ENCODE data around the gene CTBP2.

The CTBP2 gene

DNA sequence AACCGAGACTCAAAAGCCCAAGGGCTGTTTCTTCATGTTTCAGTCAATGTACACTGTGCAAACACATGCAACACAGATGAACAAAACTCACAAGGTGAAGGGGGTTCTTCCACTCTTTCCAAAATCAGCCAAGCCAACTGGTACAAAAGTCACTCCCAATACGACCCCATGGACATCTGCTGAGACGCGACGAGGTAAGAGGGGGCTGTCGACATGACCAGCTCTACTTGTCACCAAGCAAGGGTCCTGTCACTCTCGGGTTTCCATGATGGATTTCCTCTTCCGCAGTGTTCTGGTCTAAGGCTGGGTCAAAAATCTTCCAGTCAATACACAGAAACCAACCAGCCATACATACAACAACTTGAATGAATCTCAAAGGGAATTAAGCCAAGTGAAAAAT is 37.8 kb downstream of the CTBP2 start:
- no peak for DNase-seq

DNA sequence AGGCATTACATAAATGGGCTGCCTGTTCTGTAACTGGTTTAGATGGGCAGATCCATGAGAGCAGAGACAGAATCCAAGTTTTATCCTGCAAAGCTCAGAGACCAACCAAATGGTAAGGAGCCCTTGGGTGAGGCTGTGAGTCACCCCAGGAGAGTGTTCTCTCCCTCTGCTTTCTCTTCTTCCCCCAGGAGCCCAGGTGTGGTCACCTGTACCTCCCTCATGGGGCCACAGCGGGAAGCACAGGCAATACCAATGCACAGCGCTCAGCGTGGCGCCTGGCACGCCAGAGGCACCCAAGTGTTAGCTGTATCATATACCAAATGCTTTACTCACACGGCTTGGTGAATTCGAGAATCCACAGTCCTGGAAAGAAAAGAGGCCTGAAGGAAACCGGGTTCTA is 39.4 kb downstream of the CTBP2 start:
- no peak for DNase-seq

DNA sequence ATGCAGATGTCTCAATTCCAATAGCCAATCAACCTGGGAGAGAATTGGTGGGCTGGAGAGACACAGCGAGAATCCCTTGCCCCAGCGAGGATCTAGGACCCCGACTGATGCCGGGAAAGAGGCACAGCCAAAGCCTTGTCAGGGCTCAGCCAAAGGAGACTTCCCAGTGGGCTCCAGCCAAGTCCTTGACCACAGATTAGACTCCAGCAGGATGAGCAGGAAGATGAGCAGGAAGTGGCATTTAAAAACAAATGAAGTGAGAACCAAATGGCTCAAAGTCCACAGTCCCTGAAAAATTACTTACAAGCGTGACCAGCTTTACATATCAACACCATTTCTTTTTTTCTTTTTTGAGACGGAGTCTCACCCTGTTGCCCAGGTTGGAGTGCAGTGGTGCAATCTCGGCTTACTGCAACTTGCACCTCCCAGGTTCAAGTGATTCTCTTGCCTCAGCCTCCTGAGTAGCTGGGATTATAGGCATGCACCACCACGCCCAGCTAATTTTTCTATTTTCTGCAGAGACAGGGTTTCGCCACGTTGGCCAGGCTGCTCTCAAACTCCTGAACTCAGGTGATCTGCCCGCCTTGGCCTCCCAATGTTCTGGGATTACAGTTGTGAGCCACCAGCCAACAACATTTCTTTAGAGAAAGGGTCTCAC is 40.2 kb downstream of the CTBP2 start:
- DNase-seq = no peak

DNA sequence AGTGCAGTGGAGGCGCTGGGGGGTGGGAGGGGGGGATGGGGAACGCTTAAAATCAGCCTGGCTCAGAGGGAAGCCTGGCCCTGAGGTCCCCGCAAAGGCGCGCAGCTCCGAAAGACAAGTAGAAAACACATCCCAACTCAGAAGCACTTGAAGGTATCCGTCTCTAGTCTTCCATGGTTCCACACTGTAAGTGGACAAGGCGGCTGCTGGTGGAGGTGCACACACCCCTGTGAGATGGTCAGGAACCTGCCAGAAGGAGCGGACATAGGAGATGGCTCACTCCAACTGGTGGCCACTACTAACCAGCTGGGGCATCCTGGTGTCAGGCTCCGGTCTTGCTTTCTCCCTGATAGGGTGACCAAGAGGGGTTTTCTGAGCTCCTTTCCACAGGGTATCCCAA is 41.7 kb downstream of the CTBP2 start:
- no peak for DNase-seq

DNA sequence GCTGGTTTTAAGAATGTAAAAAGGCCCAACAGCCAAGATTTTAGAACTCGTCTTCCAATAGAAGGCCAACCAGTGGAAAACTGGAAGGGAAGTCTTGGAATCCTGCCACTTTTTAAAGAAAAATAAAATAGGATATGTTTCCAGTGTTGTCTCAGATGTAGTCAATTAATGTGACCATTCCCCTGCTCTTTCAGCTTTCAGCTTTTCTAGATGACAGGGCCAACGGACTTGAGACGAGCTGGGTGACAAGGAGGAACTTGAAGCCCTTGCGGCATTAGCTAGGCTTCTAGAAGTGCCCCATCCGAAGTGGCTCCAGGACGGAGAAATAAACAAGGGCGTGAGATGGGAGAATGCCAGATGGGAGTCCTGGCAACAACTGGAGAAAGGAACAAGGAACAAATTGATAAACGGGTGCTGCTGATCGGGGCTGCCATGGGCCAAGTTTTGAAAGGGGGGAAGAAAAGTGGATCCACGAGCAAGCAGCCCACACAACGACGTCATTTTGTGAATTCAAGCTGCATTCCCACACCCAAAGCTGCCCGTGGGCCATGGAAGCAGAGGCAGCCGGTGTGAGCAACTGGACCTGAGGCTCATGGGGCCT is 42.3 kb downstream of the CTBP2 start:
- no peak for DNase-seq

DNA sequence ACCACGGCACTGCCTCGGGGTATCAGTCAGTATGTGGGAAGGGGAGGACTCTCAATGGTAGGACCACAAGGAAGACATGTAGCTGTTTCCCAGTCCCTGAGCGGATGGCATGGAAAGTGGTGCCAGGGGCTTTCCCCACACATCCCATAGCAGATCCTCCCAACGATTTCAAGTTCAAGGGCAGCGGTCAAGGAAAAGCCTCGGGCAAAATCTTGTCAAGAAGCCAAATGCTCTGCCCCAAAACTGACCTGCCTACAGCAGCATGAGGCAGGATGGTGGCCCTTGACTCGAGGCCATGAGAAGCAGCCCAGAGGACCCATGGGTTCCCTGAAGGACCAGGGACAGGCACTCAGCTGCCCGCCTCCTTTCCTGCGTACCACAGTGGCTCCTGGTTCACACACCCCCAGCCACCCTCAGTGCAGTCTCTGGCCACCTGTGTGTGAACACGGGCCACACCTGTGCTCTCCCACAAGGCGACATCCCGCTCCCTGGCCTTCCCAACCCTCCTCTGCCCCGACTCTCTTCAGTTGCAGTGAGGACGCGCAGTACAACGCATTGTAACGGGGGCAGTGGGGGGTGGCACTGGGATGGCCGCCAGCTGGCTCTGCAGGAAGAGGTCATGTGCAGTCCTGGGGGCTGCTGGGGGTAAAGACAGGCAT is 43.6 kb downstream of the CTBP2 start:
- no peak for DNase-seq

DNA sequence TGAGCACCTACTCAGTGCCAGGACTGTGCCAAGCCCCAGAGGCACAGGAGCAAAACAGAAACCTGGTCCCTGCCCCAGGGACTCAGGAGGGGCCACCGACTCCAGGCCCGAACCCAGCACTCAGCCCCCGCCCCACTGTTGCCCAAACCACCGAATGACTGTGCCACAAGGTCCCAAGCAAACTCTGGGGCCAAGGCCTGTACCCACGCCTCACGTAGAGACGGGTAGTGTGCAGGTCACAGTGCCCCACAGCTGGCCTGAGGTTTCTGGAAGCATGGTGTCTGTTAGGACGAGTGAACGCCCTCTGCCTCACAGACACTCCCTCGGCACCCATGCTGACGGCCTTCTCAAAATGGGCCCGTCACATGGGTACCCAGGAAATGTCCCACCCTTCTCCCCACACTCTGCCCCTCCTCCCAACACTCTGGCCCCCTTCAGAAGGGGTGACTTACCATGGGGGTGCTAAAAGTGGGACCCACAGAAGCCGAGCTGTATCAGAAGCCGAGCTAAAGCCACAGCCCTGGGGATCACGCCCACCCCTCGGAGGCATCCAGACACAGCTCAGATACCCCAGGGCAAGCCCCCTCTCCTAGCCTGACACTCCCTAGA is 44.2 kb downstream of the CTBP2 start:
- DNase-seq = no peak

DNA sequence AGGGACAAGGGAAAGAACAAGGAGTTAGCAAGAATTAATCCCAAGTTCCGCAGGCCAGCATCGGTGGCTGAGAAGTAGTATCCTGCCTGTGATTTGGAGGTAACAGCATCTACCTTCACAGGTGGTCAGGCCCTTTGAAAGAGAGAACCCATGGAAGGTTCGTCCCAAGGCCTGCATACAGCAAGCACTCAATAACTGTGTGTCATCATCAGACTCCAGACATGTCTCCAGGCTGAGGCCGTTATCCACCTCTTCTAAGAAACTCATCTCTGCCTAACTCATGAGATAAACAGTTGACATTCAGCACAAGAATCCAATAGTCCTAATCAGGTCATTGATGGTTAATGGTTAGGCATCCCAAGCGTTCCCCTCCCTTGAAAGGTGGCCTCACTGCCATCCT is 45.0 kb downstream of the CTBP2 start:
- DNase-seq = no peak

DNA sequence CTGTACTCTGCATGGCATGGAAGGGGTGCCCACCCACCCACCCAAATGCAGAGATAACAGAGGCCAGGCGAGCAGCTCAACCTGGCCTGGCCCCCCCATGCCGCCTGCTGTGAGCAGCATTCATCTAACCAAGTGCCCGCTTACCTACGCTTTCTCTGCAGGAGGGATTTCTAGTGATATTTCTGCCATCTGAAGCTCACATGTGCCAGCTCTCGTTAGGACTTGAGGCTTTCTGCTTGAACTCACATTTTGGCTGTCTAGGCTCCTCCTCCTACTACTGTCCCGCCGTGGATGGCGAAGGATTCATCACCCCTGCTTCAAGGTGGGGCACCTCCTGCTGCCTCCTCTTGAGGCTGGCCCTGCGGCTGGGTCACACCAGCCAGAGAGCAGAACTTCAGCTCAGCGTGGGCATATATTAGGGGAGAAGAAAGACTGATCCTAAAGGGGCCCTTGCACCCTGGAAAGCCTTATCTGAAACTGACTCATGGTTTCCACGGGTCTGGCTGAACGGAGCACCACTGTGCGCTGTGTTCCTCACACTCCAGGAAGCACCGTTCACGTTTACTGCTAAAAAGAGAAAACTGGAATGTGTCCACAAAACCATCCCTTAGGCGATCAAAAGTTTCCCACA is 45.5 kb downstream of the CTBP2 start:
- DNase-seq = no peak

DNA sequence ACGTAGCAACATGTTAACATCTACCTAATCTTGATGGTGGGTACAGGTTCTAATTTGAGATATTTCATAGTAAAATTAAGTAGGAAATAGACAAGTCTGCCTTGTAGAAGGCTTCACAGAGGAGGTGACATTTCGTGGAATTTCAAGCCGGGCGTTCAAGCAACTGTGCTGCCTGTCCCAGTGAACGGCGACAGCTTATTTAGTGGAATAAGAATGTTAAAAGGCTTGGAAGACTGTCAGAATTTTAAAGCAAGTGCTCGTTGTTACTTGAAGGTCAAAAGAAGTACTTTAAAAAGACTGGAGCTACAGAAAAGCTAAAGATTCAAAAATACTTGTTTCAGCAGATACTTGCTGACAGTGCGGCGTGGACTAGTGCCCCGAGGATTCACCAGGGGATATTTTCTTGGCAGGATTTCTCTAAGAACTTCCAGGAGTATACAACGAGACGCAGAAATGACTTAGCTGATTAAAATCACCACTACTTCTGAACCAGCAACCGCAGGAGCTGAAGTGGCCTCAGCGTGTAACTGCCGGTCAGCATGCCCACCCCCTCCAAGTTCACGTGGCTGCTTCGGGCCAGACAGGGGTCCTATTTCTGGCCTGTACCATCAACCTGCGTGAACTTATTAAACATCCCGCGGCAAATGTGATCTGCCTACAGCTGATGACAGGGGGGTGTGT is 46.5 kb downstream of the CTBP2 start:
- DNase-seq = no peak

DNA sequence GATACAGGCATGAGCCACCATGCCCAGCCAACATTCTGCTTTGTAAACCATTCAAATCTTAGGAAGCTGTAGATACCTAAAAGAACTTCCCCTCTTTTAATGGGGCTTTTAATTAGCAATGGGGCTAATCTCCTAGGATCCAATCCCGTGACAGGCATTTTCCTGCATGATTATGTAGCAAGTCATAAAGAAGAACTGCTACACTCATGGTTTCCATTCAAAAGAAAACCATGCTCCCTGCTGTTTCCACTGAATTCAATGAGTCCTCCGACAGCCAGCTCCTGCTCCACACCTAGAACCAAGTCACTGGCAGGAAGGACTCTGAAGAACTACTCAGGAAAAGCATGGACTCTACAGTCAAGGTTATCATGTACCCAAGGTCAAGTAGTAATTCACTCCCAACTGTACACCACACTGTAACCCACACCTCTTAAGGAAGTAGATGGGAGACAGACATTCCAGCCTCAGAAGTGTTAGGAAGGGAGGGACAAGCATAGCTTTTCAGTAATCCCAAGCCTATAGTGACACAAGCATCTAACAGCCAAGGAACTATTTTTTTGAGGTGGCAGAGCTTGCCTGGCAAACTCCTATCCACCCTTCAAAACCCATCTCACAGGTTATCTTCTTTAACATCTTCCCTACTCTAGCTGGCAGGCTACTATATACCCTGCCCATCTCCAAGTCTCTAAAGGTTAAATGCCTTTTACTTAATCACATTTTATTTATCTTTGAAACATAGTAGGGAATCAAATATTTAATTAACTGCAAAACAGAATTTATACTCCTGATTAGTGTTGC is 47.5 kb downstream of the CTBP2 start:
- no peak for DNase-seq

DNA sequence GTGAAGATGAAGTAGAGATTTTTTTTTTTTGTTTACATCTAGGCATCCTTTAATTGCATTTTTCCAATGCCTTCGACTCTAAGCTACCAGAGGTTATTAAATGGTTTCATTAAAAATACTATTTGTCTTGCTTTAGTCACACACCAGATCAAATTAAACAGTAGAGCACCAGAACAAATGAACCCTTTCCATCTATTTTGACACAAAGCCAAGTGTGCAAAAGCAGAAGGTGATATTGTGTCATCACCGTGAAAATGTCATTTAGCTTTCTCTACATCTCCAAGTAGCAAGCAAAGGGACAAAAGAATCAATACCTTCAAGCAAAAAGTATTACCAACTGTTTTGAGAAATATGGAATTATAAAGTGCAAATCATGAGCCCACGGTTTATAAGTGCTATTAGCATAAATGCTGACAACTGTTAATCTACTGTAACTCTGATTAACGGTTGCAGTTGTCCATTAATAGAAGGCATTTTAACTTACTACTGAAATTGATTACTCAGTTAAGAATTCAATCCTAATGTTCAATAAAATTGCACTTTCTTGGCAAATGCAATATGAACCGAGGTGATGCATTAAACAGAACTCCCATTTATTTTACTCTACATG is 49.1 kb downstream of the CTBP2 start:
- no peak for DNase-seq

DNA sequence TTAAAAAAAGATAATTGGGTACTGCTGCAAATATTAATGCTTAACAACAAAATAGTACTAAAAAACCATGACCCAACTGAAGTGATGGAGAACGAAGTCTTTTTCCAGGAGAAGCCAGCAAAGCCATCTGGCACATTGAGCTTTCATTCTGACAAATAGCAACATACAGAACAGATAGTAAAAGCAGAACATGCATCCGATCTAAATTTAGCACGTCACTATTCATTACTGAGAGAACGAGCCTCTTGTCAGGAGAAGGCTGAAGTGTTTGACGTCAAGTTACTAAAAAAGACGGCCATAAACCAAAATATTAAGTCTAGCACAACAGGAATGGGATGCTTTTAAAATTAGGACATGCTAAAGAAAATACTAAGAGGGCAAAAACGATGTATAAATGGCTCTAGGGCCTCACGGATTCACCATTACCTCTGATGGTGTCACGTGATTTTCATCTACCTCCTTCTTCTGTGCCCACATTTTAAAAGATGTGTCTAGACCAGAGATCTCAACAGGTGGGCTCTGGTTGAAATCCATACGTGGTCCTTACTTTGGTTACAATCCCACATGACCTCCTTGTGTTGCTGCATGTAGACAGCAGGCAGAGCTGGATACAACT is 52.3 kb downstream of the CTBP2 start:
- no peak for DNase-seq

DNA sequence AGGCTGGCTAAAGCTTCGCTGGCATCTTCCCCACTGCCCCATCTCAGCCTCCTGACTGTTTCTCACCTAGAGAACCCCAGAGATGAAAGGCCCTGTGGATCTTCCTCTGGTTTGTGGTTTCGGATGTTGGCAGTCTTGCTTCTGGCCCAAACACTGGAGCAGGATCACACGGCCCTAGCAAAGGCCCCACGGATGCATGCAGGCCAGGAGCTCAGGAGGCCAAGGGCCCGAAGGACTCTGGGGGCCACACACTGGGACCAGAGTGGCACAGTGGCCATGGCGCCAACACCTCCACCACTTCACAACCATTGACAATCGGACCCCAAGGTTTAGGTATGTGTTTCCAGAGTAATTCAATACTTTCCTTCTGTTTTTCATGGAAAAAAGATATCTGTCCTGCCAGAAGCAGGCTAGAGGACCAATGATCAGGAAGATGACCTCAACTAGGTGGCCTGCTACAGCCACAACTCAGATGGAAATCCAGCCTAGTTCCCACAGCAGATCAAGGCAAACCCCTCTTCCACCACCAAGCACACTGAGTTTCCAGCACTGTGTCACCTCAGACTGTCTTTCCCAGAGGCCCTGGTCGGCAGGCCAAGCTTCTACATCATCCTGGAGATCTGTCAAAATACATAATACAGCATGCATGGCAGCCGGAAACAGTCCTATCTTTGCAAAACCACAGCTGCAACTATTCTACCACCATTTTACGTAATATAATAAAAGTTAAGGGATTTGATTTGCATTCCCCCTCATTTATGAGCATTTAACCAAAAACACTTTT is 53.0 kb downstream of the CTBP2 start:
- DNase-seq = no peak

DNA sequence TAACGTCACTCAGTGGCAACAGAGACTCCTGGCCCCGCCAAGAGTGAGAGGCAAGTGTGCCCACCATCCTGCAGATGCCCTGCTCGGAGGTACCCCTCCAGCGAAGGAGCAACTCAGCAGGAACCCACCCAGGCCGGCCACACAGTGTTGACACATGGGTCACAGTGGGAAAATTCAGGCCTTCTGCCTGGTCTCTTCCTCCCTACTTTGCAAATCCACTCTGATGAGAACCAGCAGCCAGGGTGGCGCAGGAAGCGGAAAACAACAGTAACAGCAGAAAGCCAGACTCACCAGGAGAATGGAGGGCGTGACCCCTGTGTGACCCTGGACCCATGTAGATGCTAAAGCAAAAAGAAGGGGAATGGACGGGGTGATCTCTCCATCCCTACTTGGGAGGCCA is 53.8 kb downstream of the CTBP2 start:
- DNase-seq = no peak

DNA sequence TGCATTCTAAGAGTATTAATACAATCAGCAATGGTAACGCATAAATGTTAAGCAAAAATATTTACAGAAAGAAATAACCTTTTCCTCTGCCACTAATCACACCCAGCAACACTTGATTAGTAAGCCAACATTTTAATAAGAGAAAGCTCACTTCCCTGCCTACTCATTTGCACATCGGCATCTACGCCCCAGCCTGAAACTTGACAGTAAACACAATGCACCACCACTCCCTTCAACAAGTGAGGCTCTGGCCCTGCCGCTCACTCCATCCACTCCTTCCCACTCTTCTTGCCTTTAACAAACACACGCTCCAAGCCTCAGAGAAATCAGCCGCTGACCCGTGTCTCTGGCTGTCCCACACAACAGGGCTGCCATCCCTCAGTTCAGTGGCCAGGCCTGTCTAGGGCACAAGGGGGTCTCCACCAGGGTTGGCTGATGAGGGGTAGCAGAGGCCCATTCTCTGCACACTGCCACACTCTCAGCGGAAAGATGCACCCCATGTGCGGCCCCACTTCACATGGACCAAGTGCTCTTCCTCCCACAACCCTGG is 54.6 kb downstream of the CTBP2 start:
- no peak for DNase-seq

DNA sequence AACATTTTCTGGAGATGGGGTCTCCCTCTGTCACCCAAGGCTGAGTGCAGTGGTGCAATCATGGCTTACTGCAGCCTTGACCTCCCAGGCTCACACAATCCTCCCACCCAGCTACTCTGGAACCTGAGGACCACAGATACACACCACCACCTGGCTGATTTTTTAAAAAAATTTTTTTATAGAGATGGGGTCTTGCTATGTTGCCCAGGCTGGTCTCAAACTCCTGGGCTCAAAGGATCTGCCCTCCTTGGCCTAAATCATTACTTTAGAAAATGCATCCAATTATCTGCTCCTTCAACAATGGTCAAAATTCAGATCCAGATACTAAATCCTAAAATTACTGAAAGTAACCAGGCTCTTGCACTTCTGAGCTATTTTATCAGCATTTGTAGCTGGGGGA is 55.2 kb downstream of the CTBP2 start:
- DNase-seq = no peak

DNA sequence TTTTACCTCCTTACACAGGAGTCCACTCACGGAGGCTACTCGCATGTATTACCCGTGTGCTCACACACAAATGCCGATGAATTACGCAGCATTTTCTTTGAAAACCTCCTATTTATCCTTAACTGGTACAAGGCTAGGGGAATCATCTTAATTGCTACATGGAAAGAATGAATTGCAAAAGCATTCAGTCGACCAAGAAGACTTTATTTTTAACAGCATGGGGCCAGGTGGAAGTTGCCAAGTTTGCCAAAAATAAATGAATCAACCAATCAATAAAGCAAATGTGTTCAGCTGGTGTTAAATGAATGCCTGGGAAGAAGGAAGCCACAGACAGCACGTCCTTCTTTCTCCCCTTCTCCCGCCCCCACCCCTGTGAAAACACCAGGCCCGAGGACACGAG is 55.8 kb downstream of the CTBP2 start:
- DNase-seq = no peak

DNA sequence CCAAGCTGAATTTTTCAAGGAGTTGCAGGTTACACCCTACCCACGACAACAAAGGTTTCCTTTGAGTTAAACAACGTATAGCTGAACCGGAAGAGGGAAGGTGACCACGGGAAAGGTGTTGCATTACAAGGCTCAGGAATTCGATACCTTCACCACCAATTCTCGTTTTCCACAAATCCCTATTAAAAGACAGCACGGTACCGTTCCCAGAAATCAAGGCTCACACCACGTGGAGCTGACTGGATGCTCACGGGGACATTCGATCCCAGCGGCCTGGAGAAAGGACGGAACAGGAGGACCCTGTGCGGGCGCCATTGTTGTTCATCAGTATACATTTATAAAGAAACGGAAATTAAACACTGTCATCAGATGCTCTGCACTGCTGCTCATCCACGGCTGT is 56.4 kb downstream of the CTBP2 start:
- no peak for DNase-seq

DNA sequence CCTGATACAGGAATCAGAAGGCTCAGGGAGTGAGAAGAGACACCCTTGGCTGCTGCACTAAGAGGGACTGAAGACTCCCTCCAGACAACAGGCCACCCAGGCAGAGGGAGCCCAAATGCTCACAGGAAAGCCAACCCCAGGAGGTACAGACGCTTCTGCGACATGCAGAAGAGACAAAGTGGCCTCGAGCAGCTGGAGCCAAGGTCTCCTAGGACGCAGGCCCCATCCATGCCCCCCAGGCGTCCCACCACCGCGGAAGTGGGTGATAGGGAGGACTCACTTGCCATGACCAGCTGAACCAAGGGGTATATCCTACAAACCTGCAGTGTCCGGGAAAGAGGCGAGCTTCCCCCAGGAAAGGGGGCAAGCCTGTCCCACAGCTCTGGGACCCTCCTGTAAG is 56.9 kb downstream of the CTBP2 start:
- no peak for DNase-seq

Measured in activated gamma-delta T cell treated with Interleukin-2 at 50 U/mL for 16 hours (primary cell).